SK-N-SH (cell line): Measurements from ENCODE around the gene TFF3. TPM values are rescaled to one million over a fixed set of nuclear protein-coding genes. Genes with fewer than 3 reads are reported as not detected.

Experiments used
- CTCF ChIA-PET: fragments of 300-600, 350-600 bp; formaldehyde crosslinking; extraction: SDS; loops from one replicate; lab custom pipeline; 2021; lab: Yijun Ruan, JAX
- POLR2A ChIA-PET: fragments of 350-600 bp; sonication (Branson Sonifier 250); formaldehyde crosslinking; extraction: SDS; loops from one replicate; lab custom pipeline; 2020; ENCODE audit warnings: antibody characterized with exemption, inconsistent platforms; lab: Yijun Ruan, JAX
- DNase-seq: peaks from one replicate; pipeline ENCODE4 v3.0.0; 2012
- H2AFZ ChIP-seq: fragments of 200-600 bp; sonication (generic); 2 replicates; pipeline ENCODE4 v1.8.1; 2016; ENCODE audit warnings: antibody characterized with exemption, mild to moderate bottlenecking, low read depth
- H3F3A ChIP-seq: fragments of 200-600 bp; sonication (generic); replicated peaks from 2 replicates; pipeline ENCODE3; 2016; ENCODE audit warnings: antibody characterized with exemption, mild to moderate bottlenecking; ENCODE audit not compliant: insufficient read depth
- H3K27ac ChIP-seq, 2 experiments: fragments of 200-500 bp in 1 of 2; fragments of 200-600 bp in 1 of 2; sonication (Bioruptor generic) in 1 of 2; sonication (generic), shearing (Covaris generic) in 1 of 2; 2 replicates each; pipeline versions ENCODE4 v1.5.1 to v1.6.1; 2014 to 2016; ENCODE audit warnings: low read depth in 2 of 2, inconsistent platforms in 1 of 2, low read length in 1 of 2, mild to moderate bottlenecking in 1 of 2, mixed read lengths in 1 of 2
- H3K27me3 ChIP-seq: fragments of 200-600 bp; sonication (generic), shearing (Covaris generic); 2 replicates; pipeline ENCODE4 v1.6.1; 2016; ENCODE audit warnings: mixed run types; ENCODE audit not compliant: insufficient read depth
- H3K36me3 ChIP-seq, 2 experiments: fragments of 200-500 bp in 1 of 2; fragments of 200-600 bp in 1 of 2; sonication (Bioruptor generic) in 1 of 2; sonication (generic) in 1 of 2; replicated peaks in 1 of 2; 2 replicates each; pipeline versions ENCODE3 to v1.5.1; 2014 to 2016; ENCODE audit warnings: low read length in 1 of 2, mild to moderate bottlenecking in 1 of 2; ENCODE audit not compliant: insufficient read depth in 2 of 2, control insufficient read depth in 1 of 2
- H3K4me1 ChIP-seq, 2 experiments: fragments of 200-500 bp in 1 of 2; fragments of 200-600 bp in 1 of 2; sonication (Bioruptor generic) in 1 of 2; sonication (generic), shearing (Covaris generic) in 1 of 2; 2 replicates each; pipeline versions ENCODE4 v1.5.1 to v1.6.1; 2014 to 2016; ENCODE audit warnings: low read depth in 1 of 2, low read length in 1 of 2, mixed run types in 1 of 2; ENCODE audit not compliant: insufficient read depth in 2 of 2, control insufficient read depth in 1 of 2
- H3K4me2 ChIP-seq: fragments of 200-600 bp; sonication (generic), shearing (Covaris generic); 2 replicates; pipeline ENCODE4 v1.6.1; 2017; ENCODE audit warnings: mixed run types
- H3K4me3 ChIP-seq, 2 experiments: fragments of 200-500 bp in 1 of 2; fragments of 200-600 bp in 1 of 2; sonication (Bioruptor generic) in 1 of 2; sonication (generic), shearing (Covaris generic) in 1 of 2; 2 replicates each; pipeline versions ENCODE4 v1.5.1 to v1.8.1; 2014 to 2016; ENCODE audit warnings: low read depth in 2 of 2, inconsistent platforms in 1 of 2, low read length in 1 of 2, mild to moderate bottlenecking in 1 of 2, mixed read lengths in 1 of 2, moderate library complexity in 1 of 2
- H3K79me2 ChIP-seq: fragments of 200-600 bp; sonication (generic); 2 replicates; pipeline ENCODE4 v1.8.1; 2017; ENCODE audit warnings: mild to moderate bottlenecking; ENCODE audit not compliant: insufficient read depth
- H3K9ac ChIP-seq: fragments of 200-600 bp; sonication (generic); 2 replicates; pipeline ENCODE4 v1.6.1; 2017; ENCODE audit warnings: mixed run types
- H3K9me2 ChIP-seq: fragments of 200-600 bp; sonication (generic); 2 replicates; pipeline ENCODE4 v1.6.1; 2017; ENCODE audit warnings: mixed run types
- H3K9me3 ChIP-seq: fragments of 200-600 bp; sonication (generic); 2 replicates; pipeline ENCODE4 v1.6.1; 2017; ENCODE audit warnings: mixed run types, mild to moderate bottlenecking, moderate library complexity
- H4K20me1 ChIP-seq: fragments of 200-600 bp; sonication (generic); 2 replicates; pipeline ENCODE4 v1.6.1; 2017; ENCODE audit warnings: mild to moderate bottlenecking, mixed run types; ENCODE audit not compliant: insufficient read depth
- ELF1 ChIP-seq: IDR thresholded peaks from 2 replicates; pipeline ENCODE4 v1.4.0; 2012
- EP300 ChIP-seq, 2 experiments: IDR thresholded peaks; 2 replicates each; pipeline versions ENCODE4 v1.4.0 to v1.6.1; 2012; ENCODE audit warnings: borderline replicate concordance in 1 of 2, low read depth in 1 of 2, low read length in 1 of 2
- FOXM1 ChIP-seq: IDR thresholded peaks from 2 replicates; pipeline ENCODE4 v1.4.0; 2012; ENCODE audit warnings: low read depth, mild to moderate bottlenecking
- JUND ChIP-seq: IDR thresholded peaks from 2 replicates; pipeline ENCODE4 v1.4.0; 2012
- MXI1 ChIP-seq: IDR thresholded peaks from 2 replicates; pipeline ENCODE4 v1.6.1; 2012; ENCODE audit warnings: mild to moderate bottlenecking, low read depth, low read length, improper control_type of control experiment
- NFIC ChIP-seq: IDR thresholded peaks from 2 replicates; pipeline ENCODE4 v1.4.0; 2012; ENCODE audit warnings: borderline replicate concordance
- POLR2AphosphoS5 ChIP-seq: IDR thresholded peaks from 2 replicates; pipeline ENCODE4 v1.6.1; 2012; ENCODE audit warnings: low read depth, low read length
- RAD21 ChIP-seq: IDR thresholded peaks from 2 replicates; pipeline ENCODE4 v1.6.1; 2012; ENCODE audit warnings: mild to moderate bottlenecking, low read length
- RFX5 ChIP-seq: IDR thresholded peaks from 2 replicates; pipeline ENCODE4 v1.6.1; 2012; ENCODE audit warnings: mild to moderate bottlenecking, improper control_type of control experiment, low read length
- RXRA ChIP-seq: IDR thresholded peaks from 2 replicates; pipeline ENCODE4 v1.4.0; 2012; ENCODE audit warnings: low read depth, mild to moderate bottlenecking, borderline replicate concordance
- TCF12 ChIP-seq: IDR thresholded peaks from 2 replicates; pipeline ENCODE4 v1.4.0; 2012
- TEAD4 ChIP-seq: IDR thresholded peaks from 2 replicates; pipeline ENCODE4 v1.4.0; 2012; ENCODE audit warnings: mild to moderate bottlenecking, borderline replicate concordance; ENCODE audit not compliant: insufficient read depth
- USF1 ChIP-seq: IDR thresholded peaks from 2 replicates; pipeline ENCODE4 v1.4.0; 2012; ENCODE audit warnings: low read depth, borderline replicate concordance
- ZBTB33 ChIP-seq: IDR thresholded peaks from 2 replicates; pipeline ENCODE4 v1.4.0; 2012; ENCODE audit warnings: low read depth, borderline replicate concordance
- WGBS: methylation state at CpG from one replicate; pipeline ENCODE4 v1.1.6; 2017; ENCODE audit warnings: low lambda C conversion rate; 5-methylcytosine and 5-hydroxymethylcytosine counted together
- polyA plus RNA-seq, 3 experiments: library from polyadenylated mRNA; depleted of rRNA; stranded (reverse); fragments of >200 nt; gene quantifications; 2 replicates each; pipeline ENCODE4 v1.2.3, GENCODE V29; 2012
- TF ChIP-seq, protein P1 (sequence below): IDR thresholded peaks from 2 replicates; pipeline ENCODE4 v1.6.1; 2012; ENCODE audit warnings: mild to moderate bottlenecking, low read depth, low read length, moderate library complexity
- TF ChIP-seq, protein P2 (sequence below): fragments of 150-350 bp; IDR thresholded peaks from 2 replicates; pipeline ENCODE4 v1.6.1; 2016; ENCODE audit warnings: mild to moderate bottlenecking, low read depth, low read length
- TF ChIP-seq, protein P3 (sequence below): fragments of 150-350 bp; IDR thresholded peaks from 2 replicates; pipeline ENCODE4 v1.6.1; 2017; ENCODE audit warnings: antibody characterized with exemption, low read length, low read depth, borderline replicate concordance

TFF3 gene
- polyA plus RNA-seq, 1 of the 3 experiments (the other 2 are of a cell fraction) = not detected

DNA sequence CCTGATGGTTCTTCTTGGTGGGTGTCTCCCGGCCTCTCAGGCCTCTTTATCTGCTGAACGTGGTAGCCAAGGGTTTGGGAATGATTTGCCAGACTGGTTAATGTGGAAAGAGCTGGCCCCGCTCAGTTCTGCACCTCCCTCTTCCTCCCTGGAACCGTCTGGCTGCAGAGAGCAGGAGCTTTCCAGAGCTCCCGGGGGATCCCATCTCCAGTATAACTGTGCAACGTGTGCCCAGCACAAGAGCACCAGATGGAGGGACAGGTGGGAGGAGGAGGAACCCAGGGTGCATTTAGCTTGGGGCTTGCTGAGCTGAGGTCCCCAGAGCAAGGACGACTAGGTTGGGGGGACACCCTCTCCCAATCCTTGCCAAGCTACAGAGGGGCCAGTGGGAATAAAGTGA, 46.1 kb upstream of the TFF3 start (continued):
- TF ChIP-seq POLR2AphosphoS5 = no peak
- no peak for TF ChIP-seq USF1
- TF ChIP-seq EP300 (IDR thresholded peaks at IDR 0.05; ENCODE audit: borderline replicate concordance in 1 of 2, low read depth in 1 of 2, low read length in 1 of 2) = no peak

DNA sequence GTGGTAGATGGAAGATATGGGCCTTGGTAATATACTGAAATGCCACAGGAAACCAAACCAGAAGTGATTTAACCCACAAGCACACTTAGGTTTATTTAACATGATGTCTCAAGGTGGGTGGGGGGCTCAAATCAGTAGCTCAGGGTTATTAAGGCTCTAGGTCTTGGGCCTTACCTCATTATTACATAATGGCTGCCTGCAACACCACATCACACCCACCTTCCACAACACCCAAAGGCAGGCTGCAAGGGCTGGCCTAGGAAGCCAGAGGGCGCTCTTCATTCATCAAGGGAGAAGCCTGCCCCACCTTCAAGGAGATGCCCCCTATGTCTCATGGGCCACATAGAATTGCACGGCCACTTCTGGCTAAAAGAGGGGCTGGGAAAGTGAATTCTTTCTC, 45.1 kb upstream of the TFF3 start:
- H3K9me3 ChIP-seq = no peaks in the 10 kb centered on the region
- no peaks in the 10 kb centered on the region for H3K27me3 ChIP-seq
- CTCF ChIA-PET = interaction anchor here (1.0 to 2.2 kb wide), 2 partner anchors 50 to 243 kb away, joined by 3 to 6 read pairs; no protein-coding TSS in a partner anchor
- no peaks in the 10 kb centered on the region for H4K20me1 ChIP-seq
- no peaks in the 10 kb centered on the region for H3K9me2 ChIP-seq
- no peak for TF ChIP-seq FOXM1
- TF ChIP-seq TEAD4 = no peak
- TF ChIP-seq USF1 = no peak
- TF ChIP-seq JUND = no peak
- TF ChIP-seq, protein P1, sequence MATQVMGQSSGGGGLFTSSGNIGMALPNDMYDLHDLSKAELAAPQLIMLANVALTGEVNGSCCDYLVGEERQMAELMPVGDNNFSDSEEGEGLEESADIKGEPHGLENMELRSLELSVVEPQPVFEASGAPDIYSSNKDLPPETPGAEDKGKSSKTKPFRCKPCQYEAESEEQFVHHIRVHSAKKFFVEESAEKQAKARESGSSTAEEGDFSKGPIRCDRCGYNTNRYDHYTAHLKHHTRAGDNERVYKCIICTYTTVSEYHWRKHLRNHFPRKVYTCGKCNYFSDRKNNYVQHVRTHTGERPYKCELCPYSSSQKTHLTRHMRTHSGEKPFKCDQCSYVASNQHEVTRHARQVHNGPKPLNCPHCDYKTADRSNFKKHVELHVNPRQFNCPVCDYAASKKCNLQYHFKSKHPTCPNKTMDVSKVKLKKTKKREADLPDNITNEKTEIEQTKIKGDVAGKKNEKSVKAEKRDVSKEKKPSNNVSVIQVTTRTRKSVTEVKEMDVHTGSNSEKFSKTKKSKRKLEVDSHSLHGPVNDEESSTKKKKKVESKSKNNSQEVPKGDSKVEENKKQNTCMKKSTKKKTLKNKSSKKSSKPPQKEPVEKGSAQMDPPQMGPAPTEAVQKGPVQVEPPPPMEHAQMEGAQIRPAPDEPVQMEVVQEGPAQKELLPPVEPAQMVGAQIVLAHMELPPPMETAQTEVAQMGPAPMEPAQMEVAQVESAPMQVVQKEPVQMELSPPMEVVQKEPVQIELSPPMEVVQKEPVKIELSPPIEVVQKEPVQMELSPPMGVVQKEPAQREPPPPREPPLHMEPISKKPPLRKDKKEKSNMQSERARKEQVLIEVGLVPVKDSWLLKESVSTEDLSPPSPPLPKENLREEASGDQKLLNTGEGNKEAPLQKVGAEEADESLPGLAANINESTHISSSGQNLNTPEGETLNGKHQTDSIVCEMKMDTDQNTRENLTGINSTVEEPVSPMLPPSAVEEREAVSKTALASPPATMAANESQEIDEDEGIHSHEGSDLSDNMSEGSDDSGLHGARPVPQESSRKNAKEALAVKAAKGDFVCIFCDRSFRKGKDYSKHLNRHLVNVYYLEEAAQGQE = no peak
- no peak for TF ChIP-seq MXI1
- TF ChIP-seq TCF12 = no peak
- no peak for TF ChIP-seq NFIC
- no peak for TF ChIP-seq RXRA
- TF ChIP-seq RAD21 = no peak
- TF ChIP-seq ELF1 = no peak
- TF ChIP-seq RFX5 = no peak
- no peak for TF ChIP-seq ZBTB33
- TF ChIP-seq, protein P2, sequence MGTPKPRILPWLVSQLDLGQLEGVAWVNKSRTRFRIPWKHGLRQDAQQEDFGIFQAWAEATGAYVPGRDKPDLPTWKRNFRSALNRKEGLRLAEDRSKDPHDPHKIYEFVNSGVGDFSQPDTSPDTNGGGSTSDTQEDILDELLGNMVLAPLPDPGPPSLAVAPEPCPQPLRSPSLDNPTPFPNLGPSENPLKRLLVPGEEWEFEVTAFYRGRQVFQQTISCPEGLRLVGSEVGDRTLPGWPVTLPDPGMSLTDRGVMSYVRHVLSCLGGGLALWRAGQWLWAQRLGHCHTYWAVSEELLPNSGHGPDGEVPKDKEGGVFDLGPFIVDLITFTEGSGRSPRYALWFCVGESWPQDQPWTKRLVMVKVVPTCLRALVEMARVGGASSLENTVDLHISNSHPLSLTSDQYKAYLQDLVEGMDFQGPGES = no peak
- TF ChIP-seq, protein P3, sequence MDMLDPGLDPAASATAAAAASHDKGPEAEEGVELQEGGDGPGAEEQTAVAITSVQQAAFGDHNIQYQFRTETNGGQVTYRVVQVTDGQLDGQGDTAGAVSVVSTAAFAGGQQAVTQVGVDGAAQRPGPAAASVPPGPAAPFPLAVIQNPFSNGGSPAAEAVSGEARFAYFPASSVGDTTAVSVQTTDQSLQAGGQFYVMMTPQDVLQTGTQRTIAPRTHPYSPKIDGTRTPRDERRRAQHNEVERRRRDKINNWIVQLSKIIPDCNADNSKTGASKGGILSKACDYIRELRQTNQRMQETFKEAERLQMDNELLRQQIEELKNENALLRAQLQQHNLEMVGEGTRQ = no peak
- H3F3A ChIP-seq = no peaks in the 10 kb centered on the region
- no peaks in the 10 kb centered on the region for H3K79me2 ChIP-seq
- POLR2A ChIA-PET = no interaction called here
- no peak overlapping the region for H3K4me3 ChIP-seq
- no peak overlapping the region for H3K9ac ChIP-seq
- DNase-seq = no peak
- H3K4me2 ChIP-seq = no peak overlapping the region
- H2AFZ ChIP-seq = no peak overlapping the region
- no peaks in the 10 kb centered on the region for H3K4me1 ChIP-seq
- H3K27ac ChIP-seq = no peak overlapping the region
- 44% methylated on average over 2 of the region's 2 CpGs for WGBS
- H3K36me3 ChIP-seq = no peaks in the 10 kb centered on the region
